Measurements from ENCODE around the gene MYH7.
"Not testable (repeated sequence)": the region's sequence is repeated elsewhere in the genome, so short reads cannot be mapped to it uniquely, and the experiment has no call there.

The MYH7 gene

DNA sequence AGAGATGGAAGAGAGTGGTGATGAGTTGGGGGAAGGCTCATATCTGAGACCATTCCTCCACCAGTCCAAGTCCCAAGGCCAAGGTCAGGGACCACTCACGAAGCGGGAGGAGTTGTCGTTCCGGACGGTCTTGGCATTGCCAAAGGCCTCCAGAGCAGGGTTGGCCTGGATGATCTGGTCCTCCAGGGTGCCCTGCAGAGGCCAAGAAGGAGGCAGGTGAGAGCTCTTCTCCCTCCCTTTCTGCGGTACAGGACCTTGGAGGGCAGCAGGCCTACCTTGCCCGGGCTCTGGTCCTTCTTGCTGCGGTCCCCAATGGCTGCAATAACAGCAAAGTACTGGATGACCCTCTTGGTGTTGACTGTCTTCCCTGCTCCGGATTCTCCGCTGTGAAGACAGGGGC lies 4.0 kb downstream of the MYH7 start:
- no peak for DNase-seq (ENCODE audit: extremely low read depth in 1 of 2, low read depth in 1 of 2)

DNA sequence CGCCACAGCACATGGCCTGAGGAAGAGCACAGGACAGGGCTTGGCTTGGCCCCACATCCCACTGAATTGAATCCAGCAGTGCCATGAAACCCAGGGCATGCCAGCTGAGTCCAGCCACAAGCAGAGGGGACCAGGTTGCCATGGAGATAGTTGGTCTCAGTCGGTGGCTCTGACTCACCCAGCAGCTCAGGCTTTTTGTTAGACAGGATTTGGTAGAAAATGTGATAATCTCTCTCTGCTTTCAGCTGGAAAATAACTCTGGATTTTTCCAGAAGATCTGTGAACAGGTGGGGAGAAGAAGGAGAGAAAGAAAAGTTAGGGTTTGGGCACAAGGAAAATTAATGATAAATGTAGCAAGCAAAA lies 4.8 kb downstream of the MYH7 start:
- no peak for DNase-seq (ENCODE audit: extremely low read depth in 1 of 2, low read depth in 1 of 2)

DNA sequence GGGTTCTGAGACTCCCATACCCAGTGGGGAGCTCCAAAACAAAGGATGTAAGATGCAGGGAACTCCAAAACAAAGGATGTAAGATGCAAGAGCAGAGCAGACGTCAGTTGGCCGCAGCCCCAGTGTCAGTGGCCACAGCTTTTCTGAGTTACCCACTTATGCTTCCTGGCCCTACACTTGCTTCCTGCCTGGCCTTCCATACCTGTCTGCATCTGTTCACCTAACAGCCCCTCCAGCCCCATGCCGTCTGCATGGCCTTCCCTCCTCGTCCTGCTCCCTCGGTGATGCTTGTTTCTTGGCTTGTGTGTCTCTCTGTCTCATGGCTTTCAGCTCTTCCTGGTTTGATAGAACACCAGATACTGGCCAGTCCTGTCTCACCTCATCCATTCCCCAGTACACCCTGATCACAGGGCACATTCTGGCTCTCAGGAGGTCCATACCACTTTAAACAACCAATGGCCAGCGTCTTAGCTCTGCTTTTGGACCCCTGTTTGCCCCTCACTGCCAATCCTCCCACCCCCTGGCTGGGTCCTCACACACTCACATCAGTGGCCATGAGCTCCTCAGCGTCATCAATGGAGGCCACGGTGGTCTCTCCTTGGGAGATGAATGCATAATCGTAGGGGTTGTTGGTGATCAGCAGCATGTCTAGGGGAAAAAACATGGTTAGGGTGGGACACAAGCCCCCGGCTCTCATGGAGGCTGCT lies 5.3 kb downstream of the MYH7 start:
- no peak for DNase-seq (ENCODE audit: extremely low read depth in 1 of 2, low read depth in 1 of 2)

DNA sequence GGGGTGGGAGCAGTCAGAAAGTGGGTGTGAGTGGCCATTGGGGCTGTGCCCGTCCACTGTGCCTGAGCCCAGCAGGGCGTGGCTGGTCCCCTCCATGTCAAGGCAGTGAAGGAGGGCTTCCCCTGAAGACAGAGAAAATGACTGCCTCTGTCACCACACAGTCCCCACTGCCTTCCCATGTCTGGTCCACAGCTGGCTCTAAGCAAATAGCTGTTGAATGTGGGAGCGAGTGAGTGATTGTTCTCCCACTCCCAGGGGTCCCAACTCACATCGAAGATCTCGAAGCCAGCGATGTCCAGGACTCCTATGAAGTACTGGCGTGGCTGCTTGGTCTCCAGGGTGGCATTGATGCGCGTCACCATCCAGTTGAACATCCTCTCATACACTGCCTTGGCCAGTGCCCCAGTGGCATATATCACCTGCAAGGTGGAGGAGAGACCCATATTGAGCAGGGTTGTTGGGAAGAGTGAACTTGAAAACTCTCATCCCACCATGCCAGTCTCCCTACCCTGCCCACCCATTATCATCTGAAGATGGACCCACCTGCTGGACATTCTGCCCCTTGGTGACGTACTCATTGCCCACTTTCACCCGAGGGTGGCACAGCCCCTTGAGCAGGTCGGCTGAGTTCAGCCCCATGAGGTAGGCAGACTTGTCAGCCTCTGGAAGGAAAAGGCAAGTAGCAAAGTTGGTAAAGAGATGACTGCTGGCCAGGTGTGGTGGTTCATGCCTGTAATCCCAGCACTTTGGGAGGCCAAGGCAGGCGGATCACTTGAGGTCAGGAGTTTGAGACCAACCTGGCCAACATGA lies 6.6 kb downstream of the MYH7 start:
- DNase-seq (ENCODE audit: extremely low read depth in 1 of 2, low read depth in 1 of 2): no peak

DNA sequence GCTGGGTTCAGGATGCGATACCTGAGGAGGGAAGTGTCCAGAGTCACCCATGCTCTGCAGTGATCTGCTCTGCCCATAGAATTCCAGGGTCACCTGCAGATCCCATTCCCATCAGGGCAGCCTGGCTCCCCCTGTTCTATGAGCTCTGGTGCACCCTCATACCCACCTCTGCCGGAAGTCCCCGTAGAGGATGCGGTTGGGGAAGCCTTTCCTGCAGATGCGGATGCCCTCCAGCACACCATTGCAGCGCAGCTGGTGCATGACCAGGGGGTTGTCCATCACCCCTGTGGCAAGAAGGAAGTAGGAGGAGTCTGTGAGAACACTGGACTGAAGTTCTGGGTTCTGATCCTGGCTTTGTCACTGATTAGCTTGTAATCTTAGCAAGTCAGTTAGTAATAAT lies 9.7 kb downstream of the MYH7 start:
- not testable (repeated sequence) for DNase-seq (ENCODE audit: extremely low read depth in 1 of 2, low read depth in 1 of 2)

DNA sequence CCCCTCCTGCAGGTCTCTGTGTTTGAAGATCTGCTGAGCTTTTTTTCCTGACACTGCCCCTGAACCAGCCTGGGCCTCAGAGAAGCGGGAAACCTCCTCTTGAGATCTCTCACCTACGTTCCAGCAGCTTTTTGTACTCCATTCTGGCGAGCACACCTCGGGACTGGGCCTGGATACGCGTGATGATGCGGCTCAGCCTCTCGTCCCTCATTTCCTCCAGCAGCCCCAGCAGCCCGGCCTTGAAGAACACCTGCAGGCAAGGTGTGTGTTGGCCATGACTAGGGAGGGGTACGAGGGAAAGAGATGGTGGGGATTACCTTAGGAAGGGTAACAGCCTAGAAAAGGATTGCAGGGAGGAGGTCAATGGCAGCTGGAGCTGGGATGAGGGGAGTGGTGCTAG lies 10.3 kb downstream of the MYH7 start:
- DNase-seq (ENCODE audit: extremely low read depth in 1 of 2, low read depth in 1 of 2): no peak

DNA sequence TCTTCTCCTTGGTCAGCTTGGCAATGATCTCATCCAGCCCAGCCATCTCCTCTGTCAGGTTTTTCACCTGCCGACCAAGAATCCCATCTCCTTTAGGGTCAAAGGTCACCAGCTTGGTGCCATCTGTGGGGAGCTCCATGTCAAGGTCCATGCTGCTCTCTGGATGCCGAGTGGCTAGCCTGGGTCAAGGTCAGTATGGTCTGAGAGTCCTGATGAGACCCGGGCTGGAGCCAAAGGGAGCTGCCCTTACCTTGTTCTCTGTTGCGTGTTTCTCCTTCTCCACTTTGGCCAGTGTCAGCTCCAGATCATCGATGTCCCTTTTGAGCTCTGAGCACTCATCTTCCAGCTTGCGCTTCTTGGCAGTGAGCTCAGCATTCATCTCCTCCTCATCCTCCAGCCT lies 11.8 kb downstream of the MYH7 start:
- DNase-seq (ENCODE audit: extremely low read depth in 1 of 2, low read depth in 1 of 2): no peak

DNA sequence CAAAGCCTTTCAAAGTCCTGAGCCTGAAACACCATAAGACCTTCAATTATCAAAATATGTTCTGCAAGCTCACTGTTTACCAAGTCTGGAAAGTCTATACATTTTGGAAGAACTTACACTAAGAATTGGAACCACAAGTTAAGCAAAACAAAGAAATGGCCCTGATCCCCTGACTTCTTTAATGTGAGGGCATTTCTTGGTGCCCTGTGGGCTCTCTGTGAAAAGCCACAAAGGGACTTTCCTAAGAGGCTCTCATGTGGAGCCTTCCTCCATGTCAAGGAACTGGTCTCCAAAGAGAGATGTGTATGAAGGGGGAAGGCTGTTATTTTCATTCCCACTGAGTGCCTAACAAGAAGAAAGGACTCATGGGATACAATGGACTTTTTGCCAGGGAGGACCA lies 13.9 kb downstream of the MYH7 start:
- DNase-seq (ENCODE audit: extremely low read depth in 1 of 2, low read depth in 1 of 2): no peak

DNA sequence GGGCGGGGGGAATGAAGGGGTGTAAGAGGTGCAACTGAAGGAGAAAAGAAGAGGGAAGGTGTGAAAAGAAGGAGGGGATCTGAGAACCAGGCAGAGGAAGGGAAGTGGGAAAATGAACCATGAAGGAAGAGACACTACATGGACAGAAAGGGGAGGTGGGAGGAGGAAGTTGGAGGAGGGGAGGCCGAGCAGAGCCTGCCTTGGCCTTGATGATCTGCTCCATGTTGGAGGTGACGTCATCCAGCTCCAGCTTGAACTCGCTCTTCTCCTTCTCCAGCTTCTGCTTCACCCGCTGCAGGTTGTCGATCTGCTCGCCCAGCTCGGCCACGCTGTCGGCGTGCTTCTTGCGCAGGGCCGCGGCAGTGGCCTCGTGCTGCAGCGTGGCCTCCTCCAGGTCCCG lies 15.8 kb downstream of the MYH7 start:
- not testable (repeated sequence) for DNase-seq (ENCODE audit: extremely low read depth in 1 of 2, low read depth in 1 of 2)

DNA sequence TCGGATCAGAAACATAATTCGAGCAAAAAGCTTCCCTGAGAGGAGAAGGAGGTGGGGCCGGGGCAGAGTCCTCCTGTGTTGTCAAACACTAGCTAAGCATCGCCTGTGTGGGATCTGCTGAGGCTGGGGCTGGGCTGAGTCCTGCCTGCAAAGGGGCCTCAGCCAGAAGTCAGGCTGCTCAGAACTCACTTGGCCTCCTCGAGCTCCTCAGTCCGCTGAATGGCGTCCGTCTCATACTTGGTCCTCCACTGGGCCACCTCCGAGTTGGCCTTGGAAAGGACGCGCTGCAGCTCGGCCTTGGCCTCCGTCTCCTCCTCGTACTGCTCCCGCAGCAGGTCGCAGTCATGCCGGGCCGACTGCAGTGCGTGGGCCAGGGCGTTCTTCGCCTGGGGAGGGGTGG lies 17.4 kb downstream of the MYH7 start:
- no peak for DNase-seq (ENCODE audit: extremely low read depth in 1 of 2, low read depth in 1 of 2)

DNA sequence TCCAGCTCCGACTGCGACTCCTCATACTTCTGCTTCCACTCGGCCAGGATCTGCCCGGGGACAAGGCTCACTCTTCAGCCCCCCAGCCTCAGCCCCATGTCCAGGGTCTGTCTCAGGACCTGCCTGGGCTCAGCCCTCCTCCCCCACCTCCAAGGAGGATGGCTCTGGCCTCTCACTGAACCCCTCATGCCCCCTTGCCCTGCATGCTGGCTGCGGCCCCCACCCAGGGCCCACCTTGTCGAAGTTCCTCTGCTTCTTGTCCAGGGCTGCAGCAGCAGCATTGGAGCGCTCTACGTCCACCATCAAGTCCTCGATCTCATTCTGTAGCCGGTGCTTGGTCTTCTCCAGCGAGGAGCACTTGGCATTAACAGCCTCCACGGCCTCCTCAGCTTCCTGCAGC lies 18.2 kb downstream of the MYH7 start:
- DNase-seq (ENCODE audit: extremely low read depth in 1 of 2, low read depth in 1 of 2): not testable (repeated sequence)

DNA sequence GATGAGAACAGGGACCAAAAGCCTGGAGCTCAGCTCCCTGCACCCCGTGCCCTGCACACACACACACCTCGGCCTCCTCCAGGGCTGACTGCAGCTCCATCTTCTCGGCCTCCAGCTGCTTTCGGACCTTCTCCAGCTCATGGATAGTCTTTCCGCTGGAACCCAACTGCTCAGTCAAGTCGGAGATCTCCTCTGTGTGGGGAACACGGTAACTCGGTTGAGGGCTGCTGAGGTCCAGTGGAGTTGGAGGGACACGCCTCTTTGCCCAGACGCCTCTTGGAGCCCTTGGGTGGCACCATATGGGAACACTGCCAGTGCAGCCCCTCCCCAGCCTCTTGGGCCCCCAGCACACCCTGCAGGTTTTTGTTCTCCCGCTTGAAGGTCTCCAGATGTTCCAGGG lies 18.7 kb downstream of the MYH7 start:
- no peak for DNase-seq (ENCODE audit: extremely low read depth in 1 of 2, low read depth in 1 of 2)

DNA sequence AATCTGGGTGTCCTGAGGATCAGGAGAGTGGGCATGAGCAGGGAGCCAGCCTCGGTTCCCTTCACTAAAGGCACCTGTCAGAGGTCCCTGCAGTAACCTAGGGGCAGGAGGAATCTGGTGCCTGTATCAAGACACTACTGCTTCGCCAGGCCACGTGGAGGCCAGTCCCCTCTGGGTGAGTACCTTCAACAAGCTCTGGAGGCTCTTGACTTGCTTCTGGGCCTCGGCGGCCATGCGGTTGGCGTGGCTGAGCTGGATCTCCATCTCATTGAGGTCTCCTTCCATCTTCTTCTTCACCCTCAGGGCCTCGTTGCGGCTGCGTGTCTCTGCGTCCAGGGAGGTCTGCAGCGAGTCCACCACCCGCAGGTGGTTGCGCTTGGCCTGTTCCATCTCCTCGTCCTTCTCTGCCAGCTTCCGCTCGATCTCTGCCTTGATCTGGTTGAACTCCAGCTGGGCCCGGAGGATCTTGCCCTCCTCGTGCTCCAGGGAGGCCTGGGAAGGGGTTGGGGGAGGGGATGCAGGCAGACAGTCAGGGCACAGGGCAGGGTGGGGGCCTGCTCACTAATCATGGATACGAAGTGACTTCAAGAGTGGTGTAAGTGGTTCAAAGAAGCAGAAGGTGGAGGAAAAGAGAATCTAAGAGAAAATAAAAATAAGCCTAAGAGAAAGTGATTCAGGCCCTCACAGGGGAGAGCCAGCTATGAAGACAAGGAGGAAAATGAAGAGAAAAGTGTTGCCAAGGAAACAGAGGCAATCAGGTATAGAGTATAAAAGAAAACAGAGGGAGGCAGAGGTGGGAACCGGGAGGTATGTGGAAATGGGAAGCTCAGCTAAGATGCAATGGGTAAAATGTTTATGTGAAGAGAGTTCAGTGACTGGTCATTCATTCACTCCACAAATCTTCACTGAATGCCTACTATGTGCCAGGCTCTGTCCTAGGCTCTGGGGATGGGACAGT lies 19.4 kb downstream of the MYH7 start:
- no peak for DNase-seq (ENCODE audit: extremely low read depth in 1 of 2, low read depth in 1 of 2)

DNA sequence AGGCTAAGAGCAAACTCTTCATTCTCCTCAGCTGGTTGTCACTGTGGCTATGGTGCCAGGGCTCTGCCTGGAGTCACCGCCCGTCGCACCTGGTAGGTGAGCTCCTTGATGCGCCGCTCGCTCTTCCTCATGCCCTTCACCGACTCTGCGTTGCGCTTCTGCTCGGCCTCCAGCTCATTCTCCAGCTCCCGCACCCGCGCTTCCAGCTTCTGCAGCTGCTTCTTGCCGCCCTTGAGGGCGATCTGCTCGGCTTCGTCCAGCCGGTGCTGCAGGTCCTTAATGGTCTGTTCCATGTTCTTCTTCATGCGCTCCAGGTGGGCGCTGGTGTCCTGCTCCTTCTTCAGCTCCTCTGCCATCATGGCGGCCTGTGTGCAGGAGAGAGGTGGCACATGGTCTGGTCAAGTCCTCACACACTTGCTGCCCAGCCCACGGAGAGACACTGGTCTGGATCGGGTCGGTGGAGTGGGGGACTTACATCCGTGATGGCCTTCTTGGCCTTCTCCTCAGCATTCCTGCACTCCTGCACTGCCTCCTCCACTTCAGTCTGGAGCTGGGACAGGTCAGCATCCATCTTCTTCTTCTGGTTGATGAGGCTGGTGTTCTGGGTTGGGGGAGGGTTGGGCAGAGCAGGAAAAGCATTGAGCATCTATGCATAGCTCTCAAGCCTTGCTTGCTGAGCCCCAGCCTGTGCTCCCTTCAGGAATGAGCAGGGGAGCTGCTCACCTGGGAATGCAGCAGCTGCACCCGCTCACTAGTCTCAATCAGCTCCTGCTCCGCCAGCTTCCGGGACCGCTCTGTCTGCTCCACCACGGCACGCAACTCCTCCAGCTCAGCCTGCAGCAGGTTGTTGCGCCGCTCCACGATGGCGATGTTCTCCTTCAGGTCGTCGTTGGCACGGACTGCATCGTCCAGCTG lies 20.3 kb downstream of the MYH7 start:
- no peak for DNase-seq (ENCODE audit: extremely low read depth in 1 of 2, low read depth in 1 of 2)

DNA sequence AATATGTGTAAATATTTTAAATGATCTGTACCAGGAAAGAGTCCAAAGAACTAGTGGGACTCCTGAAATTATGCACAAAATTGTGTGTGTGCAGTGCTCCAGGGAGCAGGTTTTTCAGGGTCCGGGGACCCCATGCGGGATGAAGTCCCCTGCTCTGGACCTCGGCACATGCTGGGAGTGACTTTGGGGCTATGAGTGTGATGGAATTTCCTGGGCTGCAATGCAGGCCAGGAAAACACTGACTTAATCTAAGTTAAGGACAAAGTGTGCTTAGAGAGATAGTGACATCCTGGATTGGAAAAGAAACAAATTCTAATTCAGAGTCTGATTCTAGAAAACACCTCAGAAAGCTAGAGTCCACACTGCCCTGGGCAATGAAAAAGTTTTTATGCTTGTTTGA lies 21.2 kb downstream of the MYH7 start:
- no peak for DNase-seq (ENCODE audit: extremely low read depth in 1 of 2, low read depth in 1 of 2)

DNA sequence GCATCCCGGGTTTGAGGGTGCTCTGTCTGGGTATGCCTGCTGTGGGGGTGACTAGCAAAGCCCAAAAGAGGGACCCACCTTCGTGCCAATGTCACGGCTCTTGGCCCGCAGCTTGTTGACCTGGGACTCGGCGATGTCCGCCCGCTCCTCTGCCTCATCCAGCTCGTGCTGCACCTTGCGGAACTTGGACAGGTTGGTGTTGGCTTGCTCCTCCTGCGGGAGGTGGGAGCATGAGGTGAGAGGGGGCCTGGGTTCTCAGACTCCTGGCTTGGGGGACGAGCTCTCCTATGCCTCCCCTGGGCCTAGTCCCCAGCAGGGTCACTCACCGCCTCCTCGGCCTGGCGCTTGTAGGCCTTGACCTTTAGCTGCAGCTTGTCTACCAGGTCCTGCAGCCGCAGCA lies 21.8 kb downstream of the MYH7 start:
- DNase-seq (ENCODE audit: extremely low read depth in 1 of 2, low read depth in 1 of 2): no peak

DNA sequence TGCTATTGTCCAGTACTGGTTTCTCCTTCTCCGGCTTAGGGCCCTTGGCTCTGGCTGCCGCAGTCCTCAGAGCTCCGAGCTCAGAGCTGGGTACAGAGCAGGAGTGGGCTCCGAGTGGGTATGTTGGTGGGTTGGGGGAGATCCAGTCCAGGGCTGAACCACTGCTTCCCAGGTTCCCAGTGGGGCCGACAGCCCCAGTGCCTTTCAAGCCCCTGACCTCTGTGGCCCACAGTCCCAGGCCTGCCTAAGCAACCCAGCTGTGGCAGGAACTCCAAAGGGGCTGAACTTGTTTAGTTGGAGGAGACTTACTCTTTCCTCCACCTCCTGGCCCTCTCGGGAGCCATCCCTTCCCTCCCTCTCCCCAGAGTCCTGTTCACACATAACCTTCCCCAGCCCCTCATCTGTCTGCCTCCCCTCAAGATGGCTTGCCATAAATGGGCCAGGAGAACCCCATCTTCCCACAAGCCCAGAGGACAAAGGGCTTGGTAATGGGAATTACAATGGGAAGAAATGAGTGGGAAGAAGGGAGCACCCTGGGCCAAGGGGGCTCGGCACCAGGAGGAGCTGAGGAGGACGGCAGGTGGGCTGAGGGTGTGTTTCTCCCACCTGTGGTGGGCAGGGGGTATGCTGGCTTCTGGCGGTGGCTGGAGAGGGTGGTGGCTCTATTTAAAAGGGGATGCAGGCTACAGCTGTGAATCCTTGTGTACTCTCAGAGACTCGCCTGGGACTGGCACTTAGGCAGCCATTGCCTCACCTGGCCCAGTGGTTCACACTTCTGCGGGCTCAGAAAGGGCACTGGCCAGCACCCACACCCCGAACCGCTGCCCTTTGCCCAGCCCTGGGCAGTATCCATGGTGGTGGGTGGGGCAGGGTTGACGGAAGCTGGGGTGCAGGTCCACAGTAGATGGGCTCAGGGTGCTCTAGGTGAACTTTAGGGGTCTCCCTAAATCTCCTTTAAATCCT lies 23.6 kb downstream of the MYH7 start:
- DNase-seq (ENCODE audit: extremely low read depth in 1 of 2, low read depth in 1 of 2): no peak

DNA sequence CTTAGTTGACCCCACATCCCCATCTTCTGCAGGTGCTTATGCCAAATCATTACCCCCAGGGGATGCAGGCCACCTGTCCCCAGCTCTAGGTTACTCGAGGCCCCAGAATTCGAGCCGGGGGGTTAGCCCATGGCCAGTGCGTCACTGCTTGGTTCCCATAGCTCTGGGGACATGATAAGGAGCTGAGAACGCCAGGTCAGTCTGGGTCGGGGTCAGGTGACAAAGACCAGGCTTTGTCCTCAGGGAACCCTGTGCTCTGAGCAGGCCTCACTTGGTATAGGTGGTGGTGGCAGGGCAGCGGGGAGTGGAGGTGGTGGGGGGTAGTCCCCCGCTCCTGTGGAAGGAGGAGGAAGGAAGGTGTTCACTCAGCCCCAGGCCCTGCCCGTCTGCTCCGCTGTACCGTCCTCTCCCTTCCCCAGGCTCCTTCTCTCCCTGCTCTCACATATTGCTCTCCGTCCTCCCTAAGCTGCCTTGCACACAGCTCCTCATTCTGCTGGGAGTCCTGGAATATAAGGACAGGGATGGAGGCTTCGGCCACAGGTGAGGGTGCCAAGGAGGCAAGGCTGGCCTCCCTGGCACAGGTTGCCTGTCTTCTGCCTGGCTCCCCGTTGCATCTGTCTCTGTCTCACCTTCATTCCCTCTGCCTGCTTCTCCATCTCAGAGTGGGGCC lies 25.4 kb downstream of the MYH7 start:
- no peak for DNase-seq (ENCODE audit: extremely low read depth in 1 of 2, low read depth in 1 of 2)

DNA sequence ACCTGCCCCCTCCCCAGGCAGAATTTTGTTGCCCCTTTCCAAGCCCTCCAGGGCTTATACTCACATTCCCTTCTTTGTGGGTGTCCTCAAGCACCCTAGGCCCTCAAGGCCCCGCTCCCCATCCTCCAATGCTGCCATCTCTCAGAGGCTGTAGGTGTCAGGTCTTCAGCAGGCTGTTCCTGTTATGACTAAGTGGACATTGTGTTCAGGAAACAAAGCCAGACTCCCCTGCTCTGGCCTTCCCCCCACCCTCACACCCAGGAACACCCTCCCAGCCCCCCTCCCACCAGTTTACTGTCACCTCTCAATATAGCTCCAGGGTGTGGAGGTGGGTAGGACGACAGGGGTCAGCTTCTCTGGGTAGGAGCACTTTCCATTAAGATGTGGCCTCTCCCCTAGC lies 26.0 kb downstream of the MYH7 start:
- no peak for DNase-seq (ENCODE audit: extremely low read depth in 1 of 2, low read depth in 1 of 2)

Measured in stimulated activated CD8-positive, alpha-beta memory T cell treated with anti-CD3 and anti-CD28 coated beads, Interleukin-7, amount 100 ng/mL, for 48 hours (primary cell).